Activated T-cell treated with anti-CD3 and anti-CD28 coated beads, Interleukin-2, amount 50 U/mL, for 4 hours (primary cell): ENCODE data around the gene AP1S2. TPM values are rescaled to one million over a fixed set of nuclear protein-coding genes. Genes with fewer than 3 reads are reported as not detected.

ENCODE experiments used
- ATAC-seq, 2 donors: fragments of 200-7000 bp; cut with Tn5 transposase; one replicate each; pipeline ENCODE4 v1.10.0; 2021
- DNase-seq: peaks from one replicate; pipeline ENCODE4 v3.0.0-alpha.2; 2020
- H3K27me3 Mint-ChIP-seq: one replicate; pipeline ENCODE4 v1.8.0; 2021; ENCODE audit warnings: low read depth, mixed read lengths
- H3K36me3 Mint-ChIP-seq: one replicate; pipeline ENCODE4 v1.8.0; 2022; ENCODE audit warnings: mixed read lengths; ENCODE audit not compliant: insufficient read depth
- H3K4me1 Mint-ChIP-seq: one replicate; pipeline ENCODE4 v1.8.0; 2021; ENCODE audit warnings: low read depth, mixed read lengths
- H3K4me3 Mint-ChIP-seq: one replicate; pipeline ENCODE4 v1.8.0; 2021; ENCODE audit warnings: mild to moderate bottlenecking, moderate library complexity, mixed read lengths
- H3K9me3 Mint-ChIP-seq: one replicate; pipeline ENCODE4 v1.8.0; 2021; ENCODE audit warnings: mixed read lengths
- total RNA-seq, 3 donors: library from RNA; stranded (reverse); gene quantifications; one replicate each; pipeline ENCODE4 v1.2.1, GENCODE V29; 2021

The AP1S2 gene
- total RNA-seq, 3 donors from 2014 or later: 24.0 to 26.4 (median 24.9) TPM

DNA sequence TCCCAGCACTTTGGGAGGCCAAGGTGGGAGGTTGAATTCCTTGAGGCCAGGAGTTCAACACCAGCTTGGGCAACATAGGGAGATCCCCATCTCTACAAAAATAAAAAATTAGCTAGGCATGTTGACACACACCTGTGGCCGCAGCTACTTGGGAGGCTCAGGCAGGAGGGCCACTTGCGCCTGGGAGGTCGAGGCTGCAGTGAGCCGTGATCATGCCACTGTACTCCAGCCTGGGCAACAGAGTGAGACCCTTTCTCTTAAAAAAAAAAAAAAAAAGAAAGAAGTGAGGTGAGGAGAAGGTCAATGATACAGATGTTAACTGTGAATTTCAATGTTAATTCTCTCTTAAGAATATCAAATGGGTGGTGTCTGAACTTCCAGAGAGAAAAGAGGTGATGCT, 15.1 kb upstream of the AP1S2 start:
- no peaks in the 10 kb centered on the region for H3K36me3 Mint-ChIP-seq
- no peak overlapping the region for H3K4me3 Mint-ChIP-seq
- ATAC-seq (no peak), DNase-seq (no peak)
- H3K4me1 Mint-ChIP-seq: no peaks in the 10 kb centered on the region
- H3K9me3 Mint-ChIP-seq: no peaks in the 10 kb centered on the region
- no peaks in the 10 kb centered on the region for H3K27me3 Mint-ChIP-seq

- Mint-ChIP-seq H3K27me3 (peaks cover 3% of the 10 kb centered on the region), H3K9me3 (no peaks in the 10 kb centered on the region), H3K4me1 (no peaks in the 10 kb centered on the region), H3K36me3 (no peaks in the 10 kb centered on the region), H3K4me3 (no peak overlapping the region)
- DNase-seq: no peak
- no peak for ATAC-seq
Observed at GRCh38 chrX:15866147-15866546, 11.5 kb upstream of the AP1S2 start.

GRCh38 chrX:15864629-15865028, 10.0 kb upstream of the AP1S2 start:
- H3K27me3 Mint-ChIP-seq: peaks cover 3% of the 10 kb centered on the region
- H3K4me3 Mint-ChIP-seq: no peak overlapping the region
- no peak for ATAC-seq
- no peaks in the 10 kb centered on the region for H3K36me3 Mint-ChIP-seq
- H3K4me1 Mint-ChIP-seq: no peaks in the 10 kb centered on the region
- DNase-seq: no peak
- no peaks in the 10 kb centered on the region for H3K9me3 Mint-ChIP-seq

DNA sequence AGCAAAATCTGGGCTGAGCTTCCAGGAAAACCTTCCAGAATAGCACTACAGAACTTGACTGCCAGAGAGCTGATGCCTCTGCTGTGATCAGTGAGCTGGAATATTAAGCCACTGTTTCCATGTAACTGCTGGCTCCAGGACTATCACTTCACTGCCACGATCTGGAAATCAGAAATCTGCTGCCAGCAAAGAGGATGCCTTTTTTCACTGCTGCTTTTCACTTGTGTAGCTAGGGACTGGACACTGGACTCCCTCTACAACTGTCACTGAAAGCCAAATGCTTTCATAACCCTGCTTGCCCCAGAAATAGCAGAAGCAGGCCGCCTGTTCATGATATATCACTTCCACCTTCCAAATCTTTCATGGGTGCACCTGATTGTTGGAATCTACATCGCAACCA, 9.4 kb upstream of the AP1S2 start:
- Mint-ChIP-seq H3K4me3 (no peak overlapping the region), H3K27me3 (peaks cover 3% of the 10 kb centered on the region), H3K4me1 (no peaks in the 10 kb centered on the region), H3K36me3 (no peaks in the 10 kb centered on the region), H3K9me3 (no peaks in the 10 kb centered on the region)
- DNase-seq (no peak), ATAC-seq (no peak)

DNA sequence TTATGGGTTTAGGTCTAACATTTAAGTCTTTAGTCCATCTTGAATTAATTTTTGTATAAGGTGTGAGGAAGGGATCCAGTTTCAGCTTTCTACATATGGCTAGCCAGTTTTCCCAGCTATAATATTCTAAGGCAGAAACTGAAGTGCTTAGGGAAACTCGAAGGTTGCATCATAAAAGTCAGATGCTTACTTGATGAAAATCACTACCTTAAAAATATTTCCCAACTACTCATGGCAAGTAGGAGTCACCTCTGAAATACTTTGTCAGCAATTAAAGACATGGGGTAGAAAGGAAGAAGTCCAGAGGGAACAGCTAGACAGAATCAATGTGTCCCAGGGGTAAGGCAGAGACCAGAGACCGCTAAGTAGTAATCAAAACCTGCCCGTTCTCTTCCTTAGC, 6.3 kb upstream of the AP1S2 start:
- H3K4me3 Mint-ChIP-seq: no peak overlapping the region
- no peaks in the 10 kb centered on the region for H3K36me3 Mint-ChIP-seq
- DNase-seq: no peak
- ATAC-seq: no peak
- no peaks in the 10 kb centered on the region for H3K4me1 Mint-ChIP-seq
- no peaks in the 10 kb centered on the region for H3K9me3 Mint-ChIP-seq
- H3K27me3 Mint-ChIP-seq: peaks cover 3% of the 10 kb centered on the region

DNA sequence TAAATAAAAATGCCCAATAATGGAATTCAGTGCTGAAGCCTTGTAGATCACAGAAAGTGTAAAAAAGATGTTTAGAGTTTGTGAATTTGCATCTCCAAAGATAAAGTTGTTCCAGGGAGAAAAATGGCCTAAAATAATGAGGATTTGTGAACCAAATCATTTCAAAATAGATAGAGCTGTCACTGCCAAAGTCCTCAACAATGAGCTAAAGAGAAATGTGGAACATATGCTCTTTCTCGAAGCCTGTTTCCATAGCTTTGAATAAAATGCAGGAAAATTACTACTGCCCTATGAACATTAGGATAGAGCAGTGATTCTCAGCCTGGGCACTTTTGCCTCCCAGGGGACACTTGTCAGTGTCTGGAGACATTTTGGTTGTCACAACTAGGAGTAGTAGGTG, 3.4 kb upstream of the AP1S2 start:
- Mint-ChIP-seq H3K4me3 (no peak overlapping the region), H3K9me3 (no peaks in the 10 kb centered on the region), H3K4me1 (peaks cover 7% of the 10 kb centered on the region), H3K36me3 (no peaks in the 10 kb centered on the region), H3K27me3 (peaks cover 3% of the 10 kb centered on the region)
- ATAC-seq (no peak), DNase-seq (no peak)

GRCh38 chrX:15856636-15857035, 2.0 kb upstream of the AP1S2 start:
- Mint-ChIP-seq H3K9me3 (no peaks in the 10 kb centered on the region), H3K36me3 (peaks cover under 1% of the 10 kb centered on the region), H3K4me3 (no peak overlapping the region)

GRCh38 chrX:15856222-15856587, 1.6 kb upstream of the AP1S2 start:
- H3K27me3 Mint-ChIP-seq: no peaks in the 10 kb centered on the region
- no peaks in the 10 kb centered on the region for H3K9me3 Mint-ChIP-seq
- no peak for ATAC-seq
- DNase-seq: no peak
- H3K4me1 Mint-ChIP-seq: peaks cover 12% of the 10 kb centered on the region
- peaks cover 2% of the 10 kb centered on the region for H3K36me3 Mint-ChIP-seq
- H3K4me3 Mint-ChIP-seq: no peak overlapping the region

More at GRCh38 chrX:15856636-15857035, 2.0 kb upstream of the AP1S2 start:
- peaks cover 1% of the 10 kb centered on the region for H3K27me3 Mint-ChIP-seq
- no peak for ATAC-seq
- H3K4me1 Mint-ChIP-seq: peaks cover 10% of the 10 kb centered on the region
- DNase-seq: no peak

- no peak for DNase-seq
- H3K9me3 Mint-ChIP-seq: no peaks in the 10 kb centered on the region
- H3K27me3 Mint-ChIP-seq: no peaks in the 10 kb centered on the region
- H3K4me1 Mint-ChIP-seq: peaks cover 16% of the 10 kb centered on the region
- no peak for ATAC-seq
- peaks cover 7% of the 10 kb centered on the region for H3K36me3 Mint-ChIP-seq
- H3K4me3 Mint-ChIP-seq: peak overlapping the region; percentile 88
Observed at GRCh38 chrX:15855568-15856221, 1.1 kb upstream of the AP1S2 start.

- H3K4me1 Mint-ChIP-seq: peaks cover 22% of the 10 kb centered on the region
- ATAC-seq: peak; percentile 38 to 46
Observed at GRCh38 chrX:15854080-15854655, 445 bp downstream of the AP1S2 start.

GRCh38 chrX:15853586-15854079, 980 bp downstream of the AP1S2 start:
- Mint-ChIP-seq H3K27me3 (no peaks in the 10 kb centered on the region), H3K4me3 (peak overlapping the region; percentile 78), H3K9me3 (no peaks in the 10 kb centered on the region), H3K36me3 (peaks cover 15% of the 10 kb centered on the region), H3K4me1 (peaks cover 22% of the 10 kb centered on the region)
- no peak for DNase-seq
- ATAC-seq: no peak

More at GRCh38 chrX:15854080-15854655, 445 bp downstream of the AP1S2 start:
- Mint-ChIP-seq H3K27me3 (no peaks in the 10 kb centered on the region), H3K4me3 (peak overlapping the region; percentile 78), H3K9me3 (no peaks in the 10 kb centered on the region), H3K36me3 (peaks cover 15% of the 10 kb centered on the region)
- peak; percentile 40 for DNase-seq

DNA sequence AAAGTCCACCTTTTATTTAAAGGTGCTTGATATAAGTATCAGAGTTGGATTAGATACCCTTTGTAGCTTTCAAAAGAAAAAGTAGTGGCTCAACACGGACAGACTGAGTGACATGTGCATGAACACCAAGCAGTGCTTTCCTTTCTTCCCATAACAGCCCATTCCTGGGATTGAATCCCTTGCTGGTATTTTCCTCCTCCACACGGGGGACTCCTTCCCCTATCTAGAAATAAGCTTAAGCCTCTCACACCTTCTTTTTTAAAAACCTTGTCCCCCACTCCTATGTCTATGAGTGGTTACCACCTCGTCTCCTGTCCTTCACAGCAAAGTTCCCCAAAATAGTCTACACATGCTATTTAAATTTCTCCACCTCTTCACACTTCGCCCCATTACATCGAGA, 5.1 kb downstream of the AP1S2 start:
- Mint-ChIP-seq H3K9me3 (no peaks in the 10 kb centered on the region), H3K4me3 (no peak overlapping the region), H3K36me3 (peaks cover 15% of the 10 kb centered on the region), H3K4me1 (peaks cover 25% of the 10 kb centered on the region), H3K27me3 (no peaks in the 10 kb centered on the region)
- no peak for DNase-seq
- no peak for ATAC-seq

- no peaks in the 10 kb centered on the region for H3K27me3 Mint-ChIP-seq
- no peak for ATAC-seq
- no peak for DNase-seq
- peaks cover 15% of the 10 kb centered on the region for H3K36me3 Mint-ChIP-seq
- H3K9me3 Mint-ChIP-seq: no peaks in the 10 kb centered on the region
- H3K4me1 Mint-ChIP-seq: peaks cover 24% of the 10 kb centered on the region
- no peak overlapping the region for H3K4me3 Mint-ChIP-seq
Observed at GRCh38 chrX:15848576-15848975, 6.0 kb downstream of the AP1S2 start.

- peaks cover 5% of the 10 kb centered on the region for H3K4me1 Mint-ChIP-seq
- no peaks in the 10 kb centered on the region for H3K27me3 Mint-ChIP-seq
- no peak overlapping the region for H3K4me3 Mint-ChIP-seq
- DNase-seq (no peak), ATAC-seq (no peak)
- no peaks in the 10 kb centered on the region for H3K9me3 Mint-ChIP-seq
- no peaks in the 10 kb centered on the region for H3K36me3 Mint-ChIP-seq
Observed at GRCh38 chrX:15843960-15844359, 10.7 kb downstream of the AP1S2 start.

GRCh38 chrX:15841853-15842516, 12.6 kb downstream of the AP1S2 start:
- no peaks in the 10 kb centered on the region for H3K36me3 Mint-ChIP-seq
- no peaks in the 10 kb centered on the region for H3K27me3 Mint-ChIP-seq
- H3K4me1 Mint-ChIP-seq: no peaks in the 10 kb centered on the region
- DNase-seq (no peak), ATAC-seq (no peak)
- H3K4me3 Mint-ChIP-seq: no peak overlapping the region
- no peaks in the 10 kb centered on the region for H3K9me3 Mint-ChIP-seq
